Gastrocnemius medialis (tissue), 4 donors: ENCODE data around the gene PNMT. TPM values are rescaled to one million over a fixed set of nuclear protein-coding genes. Genes with fewer than 3 reads are reported as not detected.

Source experiments
- ATAC-seq, 2 donors: fragments of 150-250 bp; one replicate each; pipeline ENCODE4 v1.9.1; 2016
- DNase-seq, 2 donors: peaks; one replicate each; pipeline ENCODE4 v3.0.0-alpha.2; 2019
- H3K27ac ChIP-seq, 4 donors: fragments of 200-600 bp; sonication (generic); 1 replicate in 1 of 4; 2 replicates in 3 of 4; pipeline ENCODE4 v1.5.1; 2016 to 2018; ENCODE audit warnings: mild to moderate bottlenecking in 2 of 4, moderate library complexity in 1 of 4
- H3K27me3 ChIP-seq, 3 donors: fragments of 200-600 bp; sonication (generic) in 2 of 3; 1 replicate in 1 of 3; 2 replicates in 2 of 3; pipeline versions ENCODE4 v1.5.1 to v1.6.0; 2016 to 2019; ENCODE audit warnings: mild to moderate bottlenecking in 1 of 3, moderate library complexity in 1 of 3
- H3K36me3 ChIP-seq, 2 donors: fragments of 200-600 bp; sonication (generic) in 1 of 2; one replicate each; pipeline ENCODE4 v1.5.1; 2017 to 2018
- H3K4me1 ChIP-seq, 2 donors: fragments of 200-600 bp; sonication (generic) in 1 of 2; one replicate each; pipeline ENCODE4 v1.5.1; 2016 to 2017; ENCODE audit warnings: mild to moderate bottlenecking in 2 of 2
- H3K4me3 ChIP-seq, 4 donors: fragments of 200-600 bp; sonication (generic) in 3 of 4; 1 replicate in 1 of 4; 2 replicates in 3 of 4; pipeline ENCODE4 v1.5.1; 2016 to 2019; ENCODE audit warnings: mild to moderate bottlenecking in 2 of 4
- H3K9me3 ChIP-seq, 3 donors: fragments of 200-600 bp; sonication (generic) in 2 of 3; 1 replicate in 1 of 3; 2 replicates in 2 of 3; pipeline ENCODE4 v1.5.1; 2016 to 2019
- POLR2A ChIP-seq, 2 donors: fragments of 450-650 bp; IDR thresholded peaks; one replicate each; pipeline ENCODE4 v1.6.1; 2017; ENCODE audit warnings: antibody characterized with exemption in 2 of 2, mild to moderate bottlenecking in 2 of 2, moderate library complexity in 2 of 2
- in situ Hi-C, 4 donors: fragments of 200-750 bp; cut with MboI; loops; one replicate each; pipeline versions ENCODE4 v1.15.0 to v1.8.0; 2017; ENCODE audit warnings: low sequenced_read_pairs in 4 of 4
- intact Hi-C: fragments of 100-400 bp; cut with DNase I; formaldehyde crosslinking; loops from one replicate; pipeline ENCODE4 v1.15.1; 2023; ENCODE audit warnings: low total_unique reads
- total RNA-seq, 4 donors: library from RNA; depleted of rRNA; stranded (reverse); fragments of >200 nt; gene quantifications; one replicate each; pipeline versions ENCODE4 v1.1.0 to v1.2.3, GENCODE V29; 2016
- TF ChIP-seq, protein P1 (sequence below), 5 experiments: fragments of 450-650 bp in 3 of 5; fragments of 200-600 bp in 2 of 5; sonication (generic) in 2 of 5; IDR thresholded peaks in 4 of 5; conservative IDR thresholded peaks in 1 of 5; 1 replicate in 4 of 5; 2 replicates in 1 of 5; pipeline ENCODE4 v1.5.1; 2016 to 2019; ENCODE audit warnings: antibody characterized with exemption in 5 of 5, mild to moderate bottlenecking in 3 of 5, moderate library complexity in 3 of 5

The PNMT gene
- total RNA-seq, 4 donors from 2014 or later = 2.0 to 11.8 (median 7.1) TPM

DNA sequence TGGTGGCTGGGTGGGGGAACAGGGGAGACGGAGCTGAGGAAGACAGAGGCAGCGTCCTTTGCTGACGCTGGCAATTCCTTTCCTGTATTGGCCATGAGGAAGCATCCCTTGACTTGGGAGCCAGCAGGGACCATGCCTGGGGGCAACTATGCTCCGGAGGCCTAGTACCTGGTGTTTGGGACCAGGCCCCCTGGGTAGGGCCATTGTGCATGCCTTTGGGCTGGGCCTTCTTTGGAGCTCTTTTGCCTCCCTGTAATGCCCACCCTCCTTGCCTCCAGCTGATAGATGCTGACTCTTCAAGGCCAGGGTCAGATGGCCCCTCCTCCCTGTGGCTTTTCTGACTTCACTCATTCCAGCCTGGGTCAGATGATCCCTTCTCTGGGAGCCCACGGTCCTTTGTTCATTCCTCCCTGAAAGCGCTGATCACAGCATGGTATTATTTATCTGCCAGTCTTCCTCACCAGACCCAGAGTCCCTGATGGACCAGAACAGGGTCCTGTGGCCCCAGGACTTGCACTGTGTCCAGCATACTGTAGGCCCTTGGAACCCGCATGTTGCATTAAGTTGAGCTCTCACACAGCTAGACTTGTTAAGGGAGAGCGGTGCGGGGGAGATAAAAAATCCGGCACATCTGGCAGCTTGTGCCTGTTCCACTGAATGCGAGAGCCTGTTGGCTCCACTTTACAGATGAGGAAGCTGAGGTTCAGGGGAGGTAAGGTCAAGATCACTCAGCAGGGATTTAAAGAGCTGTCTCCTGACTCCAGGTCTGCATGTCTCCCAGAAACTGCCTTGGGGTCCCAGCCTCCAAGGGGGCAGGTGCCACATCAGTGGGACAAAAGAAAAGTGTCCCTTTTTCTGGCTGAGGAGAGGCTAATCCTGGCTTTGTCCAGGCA is 28.4 kb upstream of the PNMT start:
- Histone ChIP-seq H3K27me3 (no peaks in the 10 kb centered on the region), H3K4me3 (no peak overlapping the region), H3K36me3 (no peaks in the 10 kb centered on the region), H3K4me1 (peaks cover 50% of the 10 kb centered on the region in 2 donors), H3K9me3 (no peaks in the 10 kb centered on the region), H3K27ac (no peak overlapping the region)
- intact Hi-C loops (loop anchor here (5.0 kb wide), 1 partner anchor 112 kb away; no protein-coding TSS in a partner anchor), in situ Hi-C loops (no loop called here)
- ATAC-seq (no peak), DNase-seq (no peak)
- TF ChIP-seq, protein P1, sequence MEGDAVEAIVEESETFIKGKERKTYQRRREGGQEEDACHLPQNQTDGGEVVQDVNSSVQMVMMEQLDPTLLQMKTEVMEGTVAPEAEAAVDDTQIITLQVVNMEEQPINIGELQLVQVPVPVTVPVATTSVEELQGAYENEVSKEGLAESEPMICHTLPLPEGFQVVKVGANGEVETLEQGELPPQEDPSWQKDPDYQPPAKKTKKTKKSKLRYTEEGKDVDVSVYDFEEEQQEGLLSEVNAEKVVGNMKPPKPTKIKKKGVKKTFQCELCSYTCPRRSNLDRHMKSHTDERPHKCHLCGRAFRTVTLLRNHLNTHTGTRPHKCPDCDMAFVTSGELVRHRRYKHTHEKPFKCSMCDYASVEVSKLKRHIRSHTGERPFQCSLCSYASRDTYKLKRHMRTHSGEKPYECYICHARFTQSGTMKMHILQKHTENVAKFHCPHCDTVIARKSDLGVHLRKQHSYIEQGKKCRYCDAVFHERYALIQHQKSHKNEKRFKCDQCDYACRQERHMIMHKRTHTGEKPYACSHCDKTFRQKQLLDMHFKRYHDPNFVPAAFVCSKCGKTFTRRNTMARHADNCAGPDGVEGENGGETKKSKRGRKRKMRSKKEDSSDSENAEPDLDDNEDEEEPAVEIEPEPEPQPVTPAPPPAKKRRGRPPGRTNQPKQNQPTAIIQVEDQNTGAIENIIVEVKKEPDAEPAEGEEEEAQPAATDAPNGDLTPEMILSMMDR (IDR thresholded peaks at IDR 0.05 in 4 of 5, conservative IDR thresholded peaks at IDR 0.05 in 1 of 5) = no peak
- no peak for TF ChIP-seq POLR2A (IDR thresholded peaks at IDR 0.05)

DNA sequence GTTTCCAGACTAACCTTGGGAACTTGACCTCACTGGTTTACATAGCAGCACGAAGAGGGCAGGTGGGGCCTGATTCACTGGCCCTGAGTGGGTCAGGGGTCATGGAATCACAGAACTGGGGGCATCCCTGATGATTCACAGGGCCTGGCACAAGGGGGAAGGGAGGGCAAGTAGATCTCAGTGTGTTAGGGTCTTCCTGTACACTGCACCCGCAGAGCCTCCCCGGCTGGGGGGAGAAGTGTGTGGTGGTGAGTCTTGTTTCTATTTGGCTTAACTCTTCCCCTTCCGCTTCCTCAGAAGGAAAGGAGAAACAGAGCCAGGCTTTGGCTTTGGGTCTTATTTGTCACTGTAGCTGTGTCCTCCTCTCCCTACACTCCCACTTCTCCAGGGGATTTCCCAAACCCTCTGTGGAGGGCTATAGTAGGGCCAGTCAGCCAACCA is 27.6 kb upstream of the PNMT start:
- Histone ChIP-seq H3K27ac (no peak overlapping the region), H3K27me3 (no peaks in the 10 kb centered on the region), H3K4me1 (peaks cover 50% of the 10 kb centered on the region in 2 donors), H3K9me3 (no peaks in the 10 kb centered on the region), H3K4me3 (no peak overlapping the region), H3K36me3 (no peaks in the 10 kb centered on the region)
- no peak for ATAC-seq
- TF ChIP-seq, protein P1 (IDR thresholded peaks at IDR 0.05 in 4 of 5, conservative IDR thresholded peaks at IDR 0.05 in 1 of 5) = no peak
- TF ChIP-seq POLR2A (IDR thresholded peaks at IDR 0.05) = no peak
- intact Hi-C loops = no loop called here
- no peak for DNase-seq
- in situ Hi-C loops = no loop called here

DNA sequence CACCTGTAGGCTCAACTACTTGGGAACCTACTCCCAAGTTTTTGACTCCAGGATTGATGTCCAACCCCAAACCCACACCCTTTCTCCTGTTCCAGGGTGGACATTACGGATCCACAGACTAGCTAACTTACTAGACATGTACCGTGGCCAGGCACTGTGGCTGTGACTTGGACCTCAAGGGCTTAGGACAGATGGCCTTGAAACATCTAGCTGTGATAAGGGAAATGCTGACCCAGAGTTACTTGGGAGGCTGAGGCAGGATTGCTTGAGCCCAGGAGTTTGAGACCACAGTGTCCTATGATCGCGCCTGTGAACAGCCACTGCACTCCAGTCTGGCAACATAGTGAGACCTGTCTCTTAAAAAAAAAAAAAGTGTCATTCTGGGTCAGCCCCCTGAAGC is 27.2 kb upstream of the PNMT start:
- TF ChIP-seq, protein P1 (IDR thresholded peaks at IDR 0.05 in 4 of 5, conservative IDR thresholded peaks at IDR 0.05 in 1 of 5) = no peak
- no peak for TF ChIP-seq POLR2A (IDR thresholded peaks at IDR 0.05)

DNA sequence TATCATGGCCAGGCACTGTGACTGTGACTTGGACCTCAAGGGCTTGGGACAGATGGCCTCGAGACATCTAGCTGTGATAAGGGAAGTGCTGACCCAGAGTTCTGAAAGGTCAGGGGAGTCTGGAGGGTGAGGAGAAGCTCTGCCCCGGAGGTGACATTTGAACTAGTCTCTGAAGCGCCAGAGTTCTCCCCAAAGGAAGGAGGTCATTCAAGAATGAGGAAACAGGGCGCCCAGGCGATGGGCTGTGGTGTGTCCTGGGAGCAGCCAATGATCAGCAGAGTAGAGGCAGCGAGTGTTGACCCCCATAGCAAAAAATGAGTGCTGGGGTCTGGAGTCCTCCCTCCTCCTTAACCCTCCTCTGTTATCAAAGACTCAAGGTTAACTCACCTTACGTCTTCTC is 26.4 kb upstream of the PNMT start:
- no peaks in the 10 kb centered on the region for H3K36me3 ChIP-seq
- intact Hi-C loops (no loop called here), in situ Hi-C loops (no loop called here)
- H3K4me3 ChIP-seq = no peak overlapping the region
- no peaks in the 10 kb centered on the region for H3K27me3 ChIP-seq
- TF ChIP-seq, protein P1 (IDR thresholded peaks at IDR 0.05 in 4 of 5, conservative IDR thresholded peaks at IDR 0.05 in 1 of 5) = no peak
- no peak for TF ChIP-seq POLR2A (IDR thresholded peaks at IDR 0.05)
- ATAC-seq (no peak), DNase-seq (no peak)
- no peaks in the 10 kb centered on the region for H3K9me3 ChIP-seq
- H3K27ac ChIP-seq = no peak overlapping the region
- peaks cover 41 to 43% of the 10 kb centered on the region in 2 donors for H3K4me1 ChIP-seq

More for the DNA sequence above, 27.2 kb upstream of the PNMT start:
- no peak for DNase-seq
- ATAC-seq = no peak
- H3K9me3 ChIP-seq = no peaks in the 10 kb centered on the region
- H3K4me1 ChIP-seq = peaks cover 46 to 50% of the 10 kb centered on the region in 2 donors
- no peak overlapping the region for H3K4me3 ChIP-seq
- no peak overlapping the region for H3K27ac ChIP-seq
- intact Hi-C loops (no loop called here), in situ Hi-C loops (no loop called here)
- H3K27me3 ChIP-seq = no peaks in the 10 kb centered on the region
- no peaks in the 10 kb centered on the region for H3K36me3 ChIP-seq
